ENCODE data around the gene PGAM4. TPM values are rescaled to one million over a fixed set of nuclear protein-coding genes. Genes with fewer than 3 reads are reported as not detected.

Gene PGAM4
- polyA plus RNA-seq, 2 of the 4 experiments (the other 2 are of a cell fraction), result not detected

- H3K27ac ChIP-seq, result peak overlapping the region; percentile 80 to 94; a peak in 5 of 6 replicates
- WGBS (ENCODE audit: missing lambda C conversion rate), result 95% methylated on average over 1 of the region's 1 CpG
Observed at GRCh38 chrX:77935886-77936285, 33.6 kb downstream of the PGAM4 start.

More at GRCh38 chrX:77935886-77936285, 33.6 kb downstream of the PGAM4 start:
- peak; percentile 70 for FAIRE-seq
- no peak for DNase-seq (ENCODE audit: low read depth in 1 of 2, low spot score in 1 of 2)
- Histone ChIP-seq H3K4me1 (peaks cover 41% of the 10 kb centered on the region), H3K9me3 (no peaks in the 10 kb centered on the region), H3K4me3 (no peak overlapping the region), H3K4me2 (no peak overlapping the region; the same call in 2 of the 3 replicates)
- ChIA-PET CTCF (interaction anchor here (1.1 kb wide), 1 partner anchor 94 kb away, joined by 4 read pairs; no protein-coding TSS in a partner anchor), POLR2A (no interaction called here)
- TF ChIP-seq, protein P1, sequence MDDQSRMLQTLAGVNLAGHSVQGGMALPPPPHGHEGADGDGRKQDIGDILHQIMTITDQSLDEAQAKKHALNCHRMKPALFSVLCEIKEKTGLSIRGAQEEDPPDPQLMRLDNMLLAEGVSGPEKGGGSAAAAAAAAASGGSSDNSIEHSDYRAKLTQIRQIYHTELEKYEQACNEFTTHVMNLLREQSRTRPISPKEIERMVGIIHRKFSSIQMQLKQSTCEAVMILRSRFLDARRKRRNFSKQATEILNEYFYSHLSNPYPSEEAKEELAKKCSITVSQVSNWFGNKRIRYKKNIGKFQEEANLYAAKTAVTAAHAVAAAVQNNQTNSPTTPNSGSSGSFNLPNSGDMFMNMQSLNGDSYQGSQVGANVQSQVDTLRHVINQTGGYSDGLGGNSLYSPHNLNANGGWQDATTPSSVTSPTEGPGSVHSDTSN (IDR thresholded peaks at IDR 0.05), result no peak
- TF ChIP-seq HOXA7 (CRISPR knock-in tag; IDR thresholded peaks at IDR 0.05), result no peak
- no peak for TF ChIP-seq CTCF (IDR thresholded peaks at IDR 0.05)
- no peak for TF ChIP-seq KDM1A (IDR thresholded peaks at IDR 0.05; ENCODE audit: low read depth)
- no peak for TF ChIP-seq TFCP2L1 (CRISPR knock-in tag; IDR thresholded peaks at IDR 0.05)
- no peak for TF ChIP-seq MAZ (IDR thresholded peaks at IDR 0.05; ENCODE audit: borderline replicate concordance, low read depth, low read length)
- no peak for TF ChIP-seq CBX2 (IDR thresholded peaks at IDR 0.05; ENCODE audit: borderline replicate concordance, low read depth)
- no peak for TF ChIP-seq EHF (CRISPR knock-in tag; IDR thresholded peaks at IDR 0.05)
- no peak for TF ChIP-seq GATA3 (IDR thresholded peaks at IDR 0.05; ENCODE audit: borderline replicate concordance)
- TF ChIP-seq, protein P2, sequence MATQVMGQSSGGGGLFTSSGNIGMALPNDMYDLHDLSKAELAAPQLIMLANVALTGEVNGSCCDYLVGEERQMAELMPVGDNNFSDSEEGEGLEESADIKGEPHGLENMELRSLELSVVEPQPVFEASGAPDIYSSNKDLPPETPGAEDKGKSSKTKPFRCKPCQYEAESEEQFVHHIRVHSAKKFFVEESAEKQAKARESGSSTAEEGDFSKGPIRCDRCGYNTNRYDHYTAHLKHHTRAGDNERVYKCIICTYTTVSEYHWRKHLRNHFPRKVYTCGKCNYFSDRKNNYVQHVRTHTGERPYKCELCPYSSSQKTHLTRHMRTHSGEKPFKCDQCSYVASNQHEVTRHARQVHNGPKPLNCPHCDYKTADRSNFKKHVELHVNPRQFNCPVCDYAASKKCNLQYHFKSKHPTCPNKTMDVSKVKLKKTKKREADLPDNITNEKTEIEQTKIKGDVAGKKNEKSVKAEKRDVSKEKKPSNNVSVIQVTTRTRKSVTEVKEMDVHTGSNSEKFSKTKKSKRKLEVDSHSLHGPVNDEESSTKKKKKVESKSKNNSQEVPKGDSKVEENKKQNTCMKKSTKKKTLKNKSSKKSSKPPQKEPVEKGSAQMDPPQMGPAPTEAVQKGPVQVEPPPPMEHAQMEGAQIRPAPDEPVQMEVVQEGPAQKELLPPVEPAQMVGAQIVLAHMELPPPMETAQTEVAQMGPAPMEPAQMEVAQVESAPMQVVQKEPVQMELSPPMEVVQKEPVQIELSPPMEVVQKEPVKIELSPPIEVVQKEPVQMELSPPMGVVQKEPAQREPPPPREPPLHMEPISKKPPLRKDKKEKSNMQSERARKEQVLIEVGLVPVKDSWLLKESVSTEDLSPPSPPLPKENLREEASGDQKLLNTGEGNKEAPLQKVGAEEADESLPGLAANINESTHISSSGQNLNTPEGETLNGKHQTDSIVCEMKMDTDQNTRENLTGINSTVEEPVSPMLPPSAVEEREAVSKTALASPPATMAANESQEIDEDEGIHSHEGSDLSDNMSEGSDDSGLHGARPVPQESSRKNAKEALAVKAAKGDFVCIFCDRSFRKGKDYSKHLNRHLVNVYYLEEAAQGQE (IDR thresholded peaks at IDR 0.05), result no peak
- TF ChIP-seq, protein P3, sequence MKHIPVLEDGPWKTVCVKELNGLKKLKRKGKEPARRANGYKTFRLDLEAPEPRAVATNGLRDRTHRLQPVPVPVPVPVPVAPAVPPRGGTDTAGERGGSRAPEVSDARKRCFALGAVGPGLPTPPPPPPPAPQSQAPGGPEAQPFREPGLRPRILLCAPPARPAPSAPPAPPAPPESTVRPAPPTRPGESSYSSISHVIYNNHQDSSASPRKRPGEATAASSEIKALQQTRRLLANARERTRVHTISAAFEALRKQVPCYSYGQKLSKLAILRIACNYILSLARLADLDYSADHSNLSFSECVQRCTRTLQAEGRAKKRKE (CRISPR knock-in tag; IDR thresholded peaks at IDR 0.05; ENCODE audit: low read depth), result no peak
- no peak for TF ChIP-seq E2F6 (IDR thresholded peaks at IDR 0.05; ENCODE audit: borderline replicate concordance, low read depth)
- no peak for TF ChIP-seq BHLHE40 (IDR thresholded peaks at IDR 0.05; ENCODE audit: low read depth, low read length)
- no peak for TF ChIP-seq ZSCAN20 (CRISPR knock-in tag; IDR thresholded peaks at IDR 0.05)
- no peak for TF ChIP-seq FOSB (CRISPR knock-in tag; IDR thresholded peaks at IDR 0.05)
- no peak for TF ChIP-seq MAFK (IDR thresholded peaks at IDR 0.05; ENCODE audit: partially characterized antibody)
- no peak for ATAC-seq

All from A549 (cell line).